Left ventricle myocardium inferior (tissue), 1 donor: ENCODE data around the gene ACSF3. TPM values are rescaled to one million over a fixed set of nuclear protein-coding genes. Genes with fewer than 3 reads are reported as not detected.

ENCODE experiments used
- DNase-seq: peaks from one replicate; pipeline ENCODE4 v3.0.0-alpha.2; 2020
- H3K27ac ChIP-seq: fragments of 200-600 bp; replicated peaks from 2 replicates; pipeline ENCODE4 v1.8.0; 2021
- H3K27me3 ChIP-seq: fragments of 200-600 bp; 2 replicates; pipeline ENCODE4 v1.8.0; 2021; ENCODE audit warnings: low read depth
- H3K36me3 ChIP-seq: fragments of 200-600 bp; 2 replicates; pipeline ENCODE4 v1.8.0; 2021
- H3K4me1 ChIP-seq: fragments of 200-600 bp; 2 replicates; pipeline ENCODE4 v1.8.0; 2021
- H3K4me3 ChIP-seq: fragments of 200-600 bp; 2 replicates; pipeline ENCODE4 v1.8.0; 2021; ENCODE audit warnings: mild to moderate bottlenecking, moderate library complexity
- H3K9me3 ChIP-seq: fragments of 200-600 bp; replicated peaks from 2 replicates; pipeline ENCODE4 v1.8.0; 2021
- CTCF ChIP-seq: fragments of 200-600 bp; IDR thresholded peaks from 2 replicates; pipeline ENCODE4 v1.8.0; 2021; ENCODE audit warnings: antibody characterized with exemption, mild to moderate bottlenecking, borderline replicate concordance
- intact Hi-C: fragments of 100-400 bp; cut with micrococcal nuclease; formaldehyde crosslinking; loops from one replicate; pipeline ENCODE4 v1.11.0; 2022
- total RNA-seq: library from RNA; stranded (reverse); fragmentation: NEBNext Ultra II Directional; extraction: Animal tissue kit (Norgen Biotek cat#: 25700); gene quantifications from one replicate; pipeline ENCODE4 v1.2.1, GENCODE V29; 2021
- donor health status: DM: no; HTN: yes; CAD: no; lungs with severe emphysema.

ACSF3 gene
- total RNA-seq, 1 donor from 2014 or later, result 16.7 TPM

GRCh38 chr16:89140401-89140800, 46.7 kb downstream of the ACSF3 start:
- H3K36me3 ChIP-seq, result peaks cover 55% of the 10 kb centered on the region
- H3K4me1 ChIP-seq, result no peaks in the 10 kb centered on the region
- H3K4me3 ChIP-seq, result no peak overlapping the region
- no peaks in the 10 kb centered on the region for H3K27me3 ChIP-seq
- H3K9me3 ChIP-seq, result no peaks in the 10 kb centered on the region
- no peak for TF ChIP-seq CTCF
- no peak overlapping the region for H3K27ac ChIP-seq
- intact Hi-C loops, result no loop called here
- DNase-seq, result no peak

- H3K4me1 ChIP-seq, result no peaks in the 10 kb centered on the region
- H3K27ac ChIP-seq, result no peak overlapping the region
- no peaks in the 10 kb centered on the region for H3K9me3 ChIP-seq
- H3K36me3 ChIP-seq, result peaks cover 56% of the 10 kb centered on the region
- H3K27me3 ChIP-seq, result no peaks in the 10 kb centered on the region
- DNase-seq, result no peak
- intact Hi-C loops, result no loop called here
- no peak for TF ChIP-seq CTCF
- no peak overlapping the region for H3K4me3 ChIP-seq
These were observed 47.6 kb downstream of the ACSF3 start for GRCh38 chr16:89140981-89141883.

- Histone ChIP-seq H3K27me3 (no peaks in the 10 kb centered on the region), H3K27ac (no peak overlapping the region), H3K4me3 (no peak overlapping the region), H3K4me1 (no peaks in the 10 kb centered on the region), H3K9me3 (no peaks in the 10 kb centered on the region), H3K36me3 (peaks cover 56% of the 10 kb centered on the region)
- intact Hi-C loops, result no loop called here
- DNase-seq, result no peak
- TF ChIP-seq CTCF, result no peak
These were observed 48.2 kb downstream of the ACSF3 start for GRCh38 chr16:89141884-89142267.

- no peak for DNase-seq
- Histone ChIP-seq H3K36me3 (peaks cover 55% of the 10 kb centered on the region), H3K4me1 (no peaks in the 10 kb centered on the region), H3K4me3 (no peak overlapping the region), H3K9me3 (no peaks in the 10 kb centered on the region), H3K27me3 (no peaks in the 10 kb centered on the region), H3K27ac (no peak overlapping the region)
- TF ChIP-seq CTCF, result no peak
- intact Hi-C loops, result no loop called here
These were observed 49.0 kb downstream of the ACSF3 start for GRCh38 chr16:89142474-89143195.

- peaks cover under 1% of the 10 kb centered on the region for H3K9me3 ChIP-seq
- H3K36me3 ChIP-seq, result peaks cover 61% of the 10 kb centered on the region
- no peak overlapping the region for H3K27ac ChIP-seq
- no peak overlapping the region for H3K4me3 ChIP-seq
- TF ChIP-seq CTCF, result no peak
- H3K27me3 ChIP-seq, result no peaks in the 10 kb centered on the region
- no peak for DNase-seq
- H3K4me1 ChIP-seq, result no peaks in the 10 kb centered on the region
- intact Hi-C loops, result no loop called here
These were observed 49.6 kb downstream of the ACSF3 start for GRCh38 chr16:89143201-89143741.
